ENCODE results near the gene TMEM253. TPM values are rescaled to one million over a fixed set of nuclear protein-coding genes. Genes with fewer than 3 reads are reported as not detected.

TMEM253 gene
- total and polyA plus RNA-seq, 4 donors, result 0.43 to 1.7 (median 0.61) TPM

GRCh38 chr14:21112255-21112654 lies 11.4 kb downstream of the TMEM253 start:
- H3K4me3 ChIP-seq (ENCODE audit: low read depth, low read length), result no peak overlapping the region
- H3K9me3 ChIP-seq (ENCODE audit: control insufficient read depth, insufficient read depth, low read length), result no peaks in the 10 kb centered on the region
- H3K27me3 ChIP-seq (ENCODE audit: control insufficient read depth, insufficient read depth, low read length), result no peaks in the 10 kb centered on the region
- H3K36me3 ChIP-seq (ENCODE audit: control insufficient read depth, insufficient read depth, low read length), result no peaks in the 10 kb centered on the region
- H3K27ac ChIP-seq (ENCODE audit: low read depth, low read length), result no peak overlapping the region
- DNase-seq (ENCODE audit: low read depth in 4 of 6, low spot score in 6 of 6), result no peak
- peaks cover 1% of the 10 kb centered on the region for H3K4me1 ChIP-seq (ENCODE audit: control insufficient read depth, insufficient read depth, low read length)
- WGBS (ENCODE audit: insufficient coverage), result no CpG with 5 or more reads among the region's 4 CpGs

- no peak for DNase-seq (ENCODE audit: low read depth in 4 of 6, low spot score in 6 of 6)
- Histone ChIP-seq H3K27me3 (ENCODE audit: control insufficient read depth, insufficient read depth, low read length) (no peaks in the 10 kb centered on the region), H3K4me3 (ENCODE audit: low read depth, low read length) (no peak overlapping the region), H3K9me3 (ENCODE audit: control insufficient read depth, insufficient read depth, low read length) (no peaks in the 10 kb centered on the region), H3K4me1 (ENCODE audit: control insufficient read depth, insufficient read depth, low read length) (no peaks in the 10 kb centered on the region), H3K27ac (ENCODE audit: low read depth, low read length) (no peak overlapping the region), H3K36me3 (ENCODE audit: control insufficient read depth, insufficient read depth, low read length) (no peaks in the 10 kb centered on the region)
- WGBS (ENCODE audit: insufficient coverage), result 100% methylated on average over 1 of the region's 2 CpGs
These were observed 12.5 kb downstream of the TMEM253 start for GRCh38 chr14:21113369-21113768.

- no CpG with 5 or more reads among the region's 3 CpGs for WGBS (ENCODE audit: insufficient coverage)
- Histone ChIP-seq H3K27ac (ENCODE audit: low read depth, low read length) (no peak overlapping the region), H3K4me1 (ENCODE audit: control insufficient read depth, insufficient read depth, low read length) (no peaks in the 10 kb centered on the region), H3K36me3 (ENCODE audit: control insufficient read depth, insufficient read depth, low read length) (no peaks in the 10 kb centered on the region), H3K9me3 (ENCODE audit: control insufficient read depth, insufficient read depth, low read length) (no peaks in the 10 kb centered on the region), H3K27me3 (ENCODE audit: control insufficient read depth, insufficient read depth, low read length) (no peaks in the 10 kb centered on the region), H3K4me3 (ENCODE audit: low read depth, low read length) (no peak overlapping the region)
- no peak for DNase-seq (ENCODE audit: low read depth in 4 of 6, low spot score in 6 of 6)
These were observed 18.1 kb downstream of the TMEM253 start for GRCh38 chr14:21118933-21119332.

GRCh38 chr14:21120686-21121085 lies 19.8 kb downstream of the TMEM253 start:
- 40% methylated on average over 1 of the region's 6 CpGs for WGBS (ENCODE audit: insufficient coverage)
- H3K36me3 ChIP-seq (ENCODE audit: control insufficient read depth, insufficient read depth, low read length), result no peaks in the 10 kb centered on the region

GRCh38 chr14:21121122-21121521 lies 20.3 kb downstream of the TMEM253 start:
- no CpG with 5 or more reads among the region's 1 CpG for WGBS (ENCODE audit: insufficient coverage)
- Histone ChIP-seq H3K27ac (ENCODE audit: low read depth, low read length) (no peak overlapping the region), H3K9me3 (ENCODE audit: control insufficient read depth, insufficient read depth, low read length) (no peaks in the 10 kb centered on the region), H3K36me3 (ENCODE audit: control insufficient read depth, insufficient read depth, low read length) (no peaks in the 10 kb centered on the region), H3K4me3 (ENCODE audit: low read depth, low read length) (no peak overlapping the region), H3K4me1 (ENCODE audit: control insufficient read depth, insufficient read depth, low read length) (no peaks in the 10 kb centered on the region), H3K27me3 (ENCODE audit: control insufficient read depth, insufficient read depth, low read length) (no peaks in the 10 kb centered on the region)
- DNase-seq (ENCODE audit: low read depth in 4 of 6, low spot score in 6 of 6), result no peak

More at GRCh38 chr14:21120686-21121085, 19.8 kb downstream of the TMEM253 start:
- H3K27ac ChIP-seq (ENCODE audit: low read depth, low read length), result no peak overlapping the region
- no peaks in the 10 kb centered on the region for H3K27me3 ChIP-seq (ENCODE audit: control insufficient read depth, insufficient read depth, low read length)
- no peaks in the 10 kb centered on the region for H3K4me1 ChIP-seq (ENCODE audit: control insufficient read depth, insufficient read depth, low read length)
- H3K9me3 ChIP-seq (ENCODE audit: control insufficient read depth, insufficient read depth, low read length), result no peaks in the 10 kb centered on the region
- no peak for DNase-seq (ENCODE audit: low read depth in 4 of 6, low spot score in 6 of 6)
- no peak overlapping the region for H3K4me3 ChIP-seq (ENCODE audit: low read depth, low read length)

GRCh38 chr14:21123429-21123828 lies 22.6 kb downstream of the TMEM253 start:
- H3K27me3 ChIP-seq (ENCODE audit: control insufficient read depth, insufficient read depth, low read length), result no peaks in the 10 kb centered on the region
- H3K27ac ChIP-seq (ENCODE audit: low read depth, low read length), result no peak overlapping the region
- no peak overlapping the region for H3K4me3 ChIP-seq (ENCODE audit: low read depth, low read length)
- no peaks in the 10 kb centered on the region for H3K36me3 ChIP-seq (ENCODE audit: control insufficient read depth, insufficient read depth, low read length)
- H3K4me1 ChIP-seq (ENCODE audit: control insufficient read depth, insufficient read depth, low read length), result no peaks in the 10 kb centered on the region
- H3K9me3 ChIP-seq (ENCODE audit: control insufficient read depth, insufficient read depth, low read length), result no peaks in the 10 kb centered on the region
- WGBS (ENCODE audit: insufficient coverage), result no CpG with 5 or more reads among the region's 1 CpG
- DNase-seq (ENCODE audit: low read depth in 4 of 6, low spot score in 6 of 6), result no peak

GRCh38 chr14:21133901-21134300 lies 33.0 kb downstream of the TMEM253 start:
- DNase-seq (ENCODE audit: low read depth in 4 of 6, low spot score in 6 of 6), result no peak
- Histone ChIP-seq H3K27me3 (ENCODE audit: control insufficient read depth, insufficient read depth, low read length) (no peaks in the 10 kb centered on the region), H3K36me3 (ENCODE audit: control insufficient read depth, insufficient read depth, low read length) (no peaks in the 10 kb centered on the region), H3K4me1 (ENCODE audit: control insufficient read depth, insufficient read depth, low read length) (no peaks in the 10 kb centered on the region), H3K27ac (ENCODE audit: low read depth, low read length) (no peak overlapping the region), H3K9me3 (ENCODE audit: control insufficient read depth, insufficient read depth, low read length) (no peaks in the 10 kb centered on the region), H3K4me3 (ENCODE audit: low read depth, low read length) (no peak overlapping the region)
- WGBS (ENCODE audit: insufficient coverage), result no CpG with 5 or more reads among the region's 1 CpG

- peak in 2 of 6 donors; percentile 2 to 4 for DNase-seq (ENCODE audit: low read depth in 4 of 6, low spot score in 6 of 6)
- Histone ChIP-seq H3K4me3 (ENCODE audit: low read depth, low read length) (no peak overlapping the region), H3K27me3 (ENCODE audit: control insufficient read depth, insufficient read depth, low read length) (no peaks in the 10 kb centered on the region), H3K4me1 (ENCODE audit: control insufficient read depth, insufficient read depth, low read length) (no peaks in the 10 kb centered on the region), H3K27ac (ENCODE audit: low read depth, low read length) (no peak overlapping the region), H3K36me3 (ENCODE audit: control insufficient read depth, insufficient read depth, low read length) (no peaks in the 10 kb centered on the region), H3K9me3 (ENCODE audit: control insufficient read depth, insufficient read depth, low read length) (no peaks in the 10 kb centered on the region)
- 13% methylated on average over 1 of the region's 1 CpG for WGBS (ENCODE audit: insufficient coverage)
These were observed 35.2 kb downstream of the TMEM253 start for GRCh38 chr14:21136024-21136423.

GRCh38 chr14:21142357-21142756 lies 41.5 kb downstream of the TMEM253 start:
- DNase-seq (ENCODE audit: low read depth in 4 of 6, low spot score in 6 of 6), result no peak
- Histone ChIP-seq H3K27ac (ENCODE audit: low read depth, low read length) (no peak overlapping the region), H3K36me3 (ENCODE audit: control insufficient read depth, insufficient read depth, low read length) (no peaks in the 10 kb centered on the region), H3K27me3 (ENCODE audit: control insufficient read depth, insufficient read depth, low read length) (no peaks in the 10 kb centered on the region), H3K4me3 (ENCODE audit: low read depth, low read length) (no peak overlapping the region), H3K9me3 (ENCODE audit: control insufficient read depth, insufficient read depth, low read length) (peaks cover 5% of the 10 kb centered on the region), H3K4me1 (ENCODE audit: control insufficient read depth, insufficient read depth, low read length) (no peaks in the 10 kb centered on the region)
- 100% methylated on average over 1 of the region's 1 CpG for WGBS (ENCODE audit: insufficient coverage)

- no peaks in the 10 kb centered on the region for H3K27me3 ChIP-seq (ENCODE audit: control insufficient read depth, insufficient read depth, low read length)
These were observed 44.6 kb downstream of the TMEM253 start for GRCh38 chr14:21145437-21145836.

More at GRCh38 chr14:21145437-21145836, 44.6 kb downstream of the TMEM253 start:
- Histone ChIP-seq H3K4me3 (ENCODE audit: low read depth, low read length) (no peak overlapping the region), H3K27ac (ENCODE audit: low read depth, low read length) (no peak overlapping the region), H3K9me3 (ENCODE audit: control insufficient read depth, insufficient read depth, low read length) (peaks cover 5% of the 10 kb centered on the region), H3K36me3 (ENCODE audit: control insufficient read depth, insufficient read depth, low read length) (no peaks in the 10 kb centered on the region), H3K4me1 (ENCODE audit: control insufficient read depth, insufficient read depth, low read length) (no peaks in the 10 kb centered on the region)
- no peak for DNase-seq (ENCODE audit: low read depth in 4 of 6, low spot score in 6 of 6)

Data from spinal cord (tissue), 10 donors.